HG03280 (cell line): ENCODE results near the gene ANXA2.

ENCODE experiments used
- ATAC-seq: cut with Tn5 transposase; IDR thresholded peaks from one replicate; pipeline ENCODE4 v1.9.1; 2021; ENCODE audit warnings: mild to moderate bottlenecking, moderate library complexity; ENCODE audit not compliant: unreplicated experiment

The ANXA2 gene

DNA sequence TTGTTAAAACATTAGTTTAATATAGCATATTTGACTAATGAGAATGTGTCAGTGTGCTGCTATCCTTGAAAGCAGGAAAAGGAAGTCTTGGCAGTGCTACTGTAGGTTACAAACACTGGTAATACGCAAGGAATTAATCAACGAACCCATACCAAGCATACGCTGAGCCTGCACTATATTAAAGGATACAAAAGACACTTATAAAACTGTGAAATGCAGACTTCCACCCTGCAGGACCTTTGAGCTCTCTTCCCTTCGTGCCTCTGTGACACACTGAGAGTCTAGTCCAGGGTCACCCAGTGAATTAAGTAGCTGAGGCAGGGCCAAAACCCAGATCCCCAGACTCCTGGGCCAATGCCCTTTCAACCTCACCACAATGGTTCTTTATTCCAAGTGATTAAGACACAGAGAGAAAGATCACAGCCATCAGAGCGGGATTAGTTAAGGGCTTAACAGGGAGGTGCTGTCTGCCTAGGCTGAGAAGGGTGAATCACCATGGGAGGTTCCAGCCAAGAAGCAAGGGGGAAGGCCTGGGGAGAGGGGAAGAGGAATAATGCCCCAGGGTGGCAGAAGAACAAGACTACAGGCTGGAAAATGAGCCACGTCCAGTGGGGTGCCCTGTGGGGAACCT is 6.8 kb downstream of the ANXA2 start:
- no peak for ATAC-seq

DNA sequence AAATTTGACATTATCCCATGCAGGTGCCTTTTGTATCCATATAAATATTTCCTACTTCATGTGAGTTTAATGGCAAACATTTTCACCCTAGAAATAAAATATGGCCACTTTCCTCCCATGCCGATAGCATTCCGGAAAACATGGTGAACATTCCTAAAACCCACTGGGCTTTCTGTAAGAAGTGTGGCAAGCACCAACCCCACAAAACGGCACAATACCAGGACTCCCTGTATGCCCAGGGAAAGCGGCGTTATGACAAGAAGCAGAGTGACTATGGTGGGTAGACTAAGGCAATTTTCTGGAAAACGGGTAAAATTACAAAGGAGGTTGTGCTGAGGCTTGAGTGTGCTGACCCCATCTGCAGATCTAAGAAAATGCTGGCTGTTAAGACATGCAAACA is 7.6 kb downstream of the ANXA2 start:
- no peak for ATAC-seq

DNA sequence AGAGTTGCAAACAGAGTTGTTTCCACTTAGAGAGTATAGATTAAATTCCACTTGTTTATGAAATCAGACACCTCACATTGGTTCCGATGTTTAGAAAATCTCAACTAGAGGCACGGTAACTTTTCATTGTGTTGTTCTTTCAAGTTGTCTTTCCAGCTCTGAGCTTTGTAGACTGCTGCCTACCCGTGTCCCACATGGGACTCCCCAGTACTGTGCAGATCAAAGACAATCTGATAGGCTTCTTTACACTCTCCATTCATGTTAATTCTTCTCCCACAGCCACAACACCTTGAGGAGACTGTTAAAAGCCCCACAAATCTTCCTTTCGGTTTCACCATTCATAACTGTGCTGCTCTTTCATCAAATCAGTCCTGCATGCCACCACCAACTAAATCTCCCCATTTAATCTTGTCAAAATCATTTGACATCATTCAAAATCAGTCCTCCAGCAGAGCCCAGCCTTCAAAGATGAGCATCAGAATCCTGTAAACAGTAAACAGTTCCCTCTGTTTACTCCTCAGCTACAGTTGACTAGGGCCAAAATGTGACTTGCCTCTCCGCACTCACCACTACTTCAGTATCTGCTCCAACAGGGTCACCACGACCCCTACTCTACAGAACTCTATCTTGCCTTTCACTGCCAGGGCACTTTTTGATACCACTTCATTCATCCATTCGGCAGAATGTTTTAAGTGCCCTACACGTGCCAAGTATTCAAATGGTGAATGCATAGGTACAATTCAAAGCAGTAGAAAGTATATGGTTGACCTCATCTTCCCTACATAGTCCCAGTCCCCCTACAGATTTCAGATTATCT is 8.3 kb downstream of the ANXA2 start:
- ATAC-seq, result peak; percentile 58

- no peak for ATAC-seq
These were observed 10.5 kb downstream of the ANXA2 start for GRCh38 chr15:60387321-60387720.

DNA sequence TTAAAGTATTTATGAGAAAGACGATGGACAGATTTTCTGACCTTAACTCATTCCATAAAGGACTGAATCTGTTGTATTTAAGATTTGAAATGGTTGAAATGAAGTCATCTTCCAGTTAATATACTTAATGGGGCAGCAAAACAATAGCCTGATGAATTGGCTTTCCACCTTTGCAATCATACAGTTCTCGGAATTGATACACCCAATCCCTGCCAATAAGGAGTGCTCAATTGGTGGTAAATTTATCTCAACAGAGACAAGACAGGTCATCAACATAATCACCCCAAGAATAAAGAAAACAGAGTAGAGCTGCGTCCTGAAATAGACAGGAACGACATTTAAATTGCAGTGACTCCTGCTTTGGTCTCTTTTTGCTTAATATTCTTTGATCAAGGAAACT is 11.2 kb downstream of the ANXA2 start:
- ATAC-seq, result no peak

DNA sequence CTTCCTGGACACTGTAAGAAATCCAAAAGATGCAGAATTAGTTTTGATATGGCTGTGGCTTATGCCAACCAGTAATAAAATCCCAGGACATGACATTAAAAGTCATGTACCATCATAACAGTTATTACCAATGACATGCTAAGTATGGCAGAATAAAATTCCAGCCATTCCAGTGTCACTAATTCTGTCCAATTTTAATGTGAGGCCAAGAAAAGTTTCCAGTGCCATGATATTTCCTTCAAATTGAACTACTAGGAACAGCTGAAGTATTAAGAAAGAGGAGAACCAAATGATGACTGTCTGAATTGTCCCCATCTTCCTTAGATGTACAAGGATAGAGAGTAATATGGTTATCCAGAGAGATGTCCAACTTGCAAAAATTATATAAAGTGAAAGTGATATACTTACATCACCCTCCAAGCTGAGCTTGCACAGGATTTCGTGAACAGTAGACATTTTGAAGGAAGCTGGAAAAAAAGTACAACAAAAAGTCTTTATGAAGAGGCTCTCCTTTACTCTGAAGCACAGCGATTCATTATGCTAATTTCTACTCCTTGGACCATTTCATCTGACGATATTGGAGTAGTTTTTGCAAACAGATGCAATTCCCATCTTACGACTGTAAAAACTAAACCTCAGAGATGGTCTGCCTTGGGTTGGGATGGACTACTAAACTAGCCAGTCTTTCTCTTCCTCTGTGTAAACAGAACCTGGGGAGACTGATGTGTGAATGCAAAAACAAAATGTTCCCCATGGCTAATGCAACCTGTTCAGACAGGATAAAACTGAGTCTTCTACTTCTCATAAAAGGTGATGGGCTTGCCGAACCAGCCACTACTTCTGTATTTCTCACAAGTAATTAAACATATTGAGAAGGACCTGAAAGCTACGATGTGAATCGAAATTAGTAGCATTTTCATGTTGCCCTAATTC is 11.9 kb downstream of the ANXA2 start:
- no peak for ATAC-seq

GRCh38 chr15:60384526-60385126 is 13.2 kb downstream of the ANXA2 start:
- no peak for ATAC-seq

DNA sequence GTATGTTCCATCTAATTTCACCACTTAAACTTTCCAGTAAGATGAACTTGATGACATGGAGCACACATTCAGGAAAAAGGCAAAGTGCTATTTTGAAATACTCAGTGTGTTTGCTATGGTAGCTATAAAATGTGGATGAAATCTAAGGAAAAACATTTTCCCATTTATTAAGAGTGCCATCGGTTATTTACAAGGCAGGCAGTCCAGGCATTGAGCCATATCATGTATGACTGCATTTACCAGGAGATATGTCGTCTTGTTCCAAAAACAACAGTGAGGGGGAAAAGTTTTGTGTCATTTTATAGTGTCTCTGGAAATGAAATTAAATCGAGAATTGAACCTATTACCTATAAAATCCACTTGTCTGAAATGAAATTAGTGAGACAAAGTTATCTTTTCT is 13.7 kb downstream of the ANXA2 start:
- ATAC-seq, result no peak

DNA sequence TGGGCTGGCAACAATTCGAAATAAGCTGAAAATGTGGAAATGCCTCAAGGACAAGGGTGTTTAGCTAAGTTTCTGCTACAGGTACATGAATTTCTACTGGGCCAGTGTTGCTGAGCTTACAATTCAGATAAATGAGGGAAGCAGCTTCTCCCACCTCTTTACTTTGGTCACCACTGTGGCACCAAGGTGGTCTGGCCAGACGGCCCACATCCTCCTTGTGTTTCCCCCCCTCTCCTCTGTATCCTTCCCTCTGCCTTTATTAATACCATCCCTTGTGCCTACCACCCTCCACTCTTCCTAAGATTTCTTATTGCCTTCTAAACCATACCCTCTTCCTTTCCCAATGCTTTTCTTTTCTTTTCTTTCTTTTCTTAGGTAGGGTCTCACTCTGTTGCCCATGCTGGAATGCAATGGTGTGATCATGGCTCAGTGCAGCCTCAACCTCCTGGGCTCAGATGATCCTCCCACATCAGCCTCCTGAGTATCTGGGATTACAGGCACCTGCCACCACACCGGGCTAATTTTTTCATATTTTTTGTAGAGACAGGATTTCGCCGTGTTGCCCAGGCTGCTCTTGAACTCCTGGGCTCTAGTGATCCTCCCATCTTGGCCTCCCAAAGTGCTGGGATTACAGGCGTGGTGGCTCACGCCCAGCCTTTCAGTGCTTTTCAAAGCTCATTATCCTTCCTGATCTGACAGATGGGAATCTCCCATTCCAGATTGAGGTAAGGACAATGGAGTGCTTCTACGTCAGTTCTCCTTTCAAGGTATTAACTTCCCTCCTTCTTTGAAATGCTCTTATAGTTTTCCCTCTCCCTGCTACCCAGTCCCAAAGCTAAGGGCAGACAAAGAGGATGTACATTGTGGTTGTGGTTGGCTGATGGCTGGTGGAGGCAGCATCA is 14.8 kb downstream of the ANXA2 start:
- no peak for ATAC-seq

GRCh38 chr15:60381148-60381788 is 16.5 kb downstream of the ANXA2 start:
- ATAC-seq, result no peak

DNA sequence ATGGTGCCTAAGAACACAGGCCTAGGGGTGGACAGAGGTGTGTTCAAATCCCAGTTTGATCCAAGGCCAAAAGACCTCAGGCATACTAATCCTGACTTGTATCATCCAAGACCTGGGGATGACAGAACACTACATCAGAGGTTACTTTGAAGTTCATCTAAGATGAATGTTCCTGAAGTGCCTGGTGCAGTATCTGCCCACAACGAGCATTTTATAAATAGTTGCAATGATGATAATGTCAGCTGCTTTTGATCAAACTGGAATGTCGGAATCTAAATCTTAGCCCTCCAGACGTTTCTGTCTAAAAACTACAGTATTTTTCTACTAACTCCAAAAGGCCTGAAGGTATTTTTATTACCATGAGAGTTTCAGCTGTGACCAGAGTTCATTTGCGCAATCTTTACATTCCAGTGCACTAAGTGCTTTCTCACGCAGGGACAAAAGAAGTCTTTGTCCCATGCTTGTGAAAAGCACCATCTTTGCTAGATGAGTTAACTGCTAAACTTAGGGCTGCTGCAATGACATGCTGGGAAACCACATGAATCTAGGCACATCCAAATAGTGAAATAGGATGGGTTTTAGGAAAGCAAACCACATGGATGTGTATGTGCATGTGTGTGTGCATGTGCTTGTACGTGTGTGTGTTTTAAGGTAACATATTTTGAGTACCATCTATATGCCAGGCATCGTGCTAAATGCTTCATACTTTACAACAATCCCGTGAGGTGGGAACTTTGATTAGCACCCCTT is 18.1 kb downstream of the ANXA2 start:
- no peak for ATAC-seq

GRCh38 chr15:60379185-60379524 is 18.6 kb downstream of the ANXA2 start:
- no peak for ATAC-seq

DNA sequence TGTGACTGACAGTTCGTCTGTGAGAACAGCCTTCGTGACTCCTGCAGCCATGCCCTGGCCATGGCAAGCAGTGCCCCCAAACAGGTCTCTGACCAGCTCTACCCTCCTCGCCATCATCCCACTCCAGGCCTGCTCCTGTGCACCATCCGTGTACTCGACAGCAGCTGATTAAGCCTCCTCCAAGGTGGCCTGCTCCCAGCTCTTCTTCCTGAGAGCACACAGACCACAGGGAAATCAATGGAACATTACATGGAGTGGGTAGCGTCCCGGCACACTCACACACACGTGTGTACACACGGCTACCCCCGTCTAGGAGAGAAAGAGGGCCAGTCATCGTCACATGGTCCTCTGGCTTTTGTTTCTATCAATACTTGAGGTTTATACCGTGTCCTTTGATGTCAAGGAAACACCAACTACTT is 21.1 kb downstream of the ANXA2 start:
- no peak for ATAC-seq

DNA sequence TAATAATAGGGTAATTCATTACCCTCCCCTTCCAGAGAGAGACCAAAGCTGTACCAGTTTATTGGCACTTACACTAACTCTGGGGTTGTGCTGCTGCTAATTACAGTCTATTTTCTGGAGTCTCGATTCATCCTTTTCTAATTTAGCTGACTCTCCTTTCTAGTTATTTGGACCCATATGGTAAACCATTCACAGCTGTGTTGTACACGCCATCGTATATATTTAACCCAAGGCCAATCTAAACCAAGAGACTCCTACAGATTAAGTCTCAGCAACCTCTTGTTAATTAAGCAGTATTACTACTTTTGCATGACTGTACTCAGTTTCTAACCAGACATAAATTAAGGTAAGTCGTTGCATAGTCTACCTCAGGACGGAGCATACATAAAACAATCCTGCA is 22.5 kb downstream of the ANXA2 start:
- ATAC-seq, result no peak

- ATAC-seq, result no peak
These were observed 23.1 kb downstream of the ANXA2 start for GRCh38 chr15:60374628-60375081.

GRCh38 chr15:60374209-60374608 is 23.6 kb downstream of the ANXA2 start:
- no peak for ATAC-seq

GRCh38 chr15:60373745-60374144 is 24.0 kb downstream of the ANXA2 start:
- no peak for ATAC-seq

DNA sequence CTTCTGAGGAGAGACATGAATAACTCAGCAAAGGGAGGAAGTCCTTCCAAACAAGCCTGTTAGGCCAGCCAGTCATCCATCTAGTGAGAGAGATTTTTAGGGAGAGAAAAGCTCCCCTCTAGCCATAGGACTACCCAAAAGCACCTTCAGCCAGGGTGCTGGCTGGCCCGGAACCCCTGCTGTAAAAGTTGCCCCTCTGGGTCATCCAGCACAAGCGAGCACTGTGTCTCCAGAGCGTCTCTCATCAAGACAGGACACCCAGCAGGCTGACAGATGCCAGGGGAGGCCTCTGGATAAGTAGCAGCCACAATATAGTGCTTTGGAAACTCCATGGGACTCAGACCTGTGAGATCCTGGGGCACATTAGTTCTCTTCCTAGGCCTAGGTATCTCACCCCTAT is 24.5 kb downstream of the ANXA2 start:
- no peak for ATAC-seq

- no peak for ATAC-seq
These were observed 25.0 kb downstream of the ANXA2 start for GRCh38 chr15:60372756-60373155.
